HT-29 (cell line): ENCODE data around the gene YPEL2. TPM values are rescaled to one million over a fixed set of nuclear protein-coding genes. Genes with fewer than 3 reads are reported as not detected.
"Not testable (repeated sequence)": the region's sequence is repeated elsewhere in the genome, so short reads cannot be mapped to it uniquely, and the experiment has no call there.

Source experiments
- DNase-seq: peaks from one replicate; pipeline ENCODE4 v3.0.0-alpha.2; 2015; ENCODE audit warnings: low spot score
- total RNA-seq: library from RNA; depleted of rRNA; stranded (reverse); fragments of >200 nt; shearing (Covaris generic); gene quantifications from 2 replicates; pipeline ENCODE4 v1.2.3, GENCODE V29; 2014

The YPEL2 gene
- total RNA-seq, 1 experiment from 2014 or later = 13.4 TPM

- DNase-seq = no peak
Measured at GRCh38 chr17:59375857-59376256, 44.4 kb downstream of the YPEL2 start.

DNA sequence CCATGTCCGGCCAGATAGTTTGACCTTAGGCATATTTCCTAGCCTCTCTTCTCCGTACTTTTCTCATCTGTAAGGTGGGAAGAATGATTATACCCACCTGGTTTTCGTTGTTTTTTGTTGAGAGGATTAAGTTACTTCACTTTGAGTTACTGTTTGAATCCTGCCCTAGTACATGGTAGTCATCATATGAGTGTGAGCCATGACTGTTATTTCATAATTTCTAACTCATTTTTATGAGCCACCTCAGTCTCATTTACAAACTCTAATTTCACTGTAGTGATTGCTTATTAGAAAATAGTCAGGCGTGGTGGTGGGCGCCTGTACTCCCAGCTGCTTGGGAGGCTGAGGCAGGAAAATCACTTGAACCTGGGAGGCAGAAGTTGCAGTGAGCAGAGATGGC is 45.1 kb downstream of the YPEL2 start:
- DNase-seq = no peak

GRCh38 chr17:59377410-59377809 is 46.0 kb downstream of the YPEL2 start:
- no peak for DNase-seq

GRCh38 chr17:59378675-59379074 is 47.2 kb downstream of the YPEL2 start:
- DNase-seq = peak; percentile 75

DNA sequence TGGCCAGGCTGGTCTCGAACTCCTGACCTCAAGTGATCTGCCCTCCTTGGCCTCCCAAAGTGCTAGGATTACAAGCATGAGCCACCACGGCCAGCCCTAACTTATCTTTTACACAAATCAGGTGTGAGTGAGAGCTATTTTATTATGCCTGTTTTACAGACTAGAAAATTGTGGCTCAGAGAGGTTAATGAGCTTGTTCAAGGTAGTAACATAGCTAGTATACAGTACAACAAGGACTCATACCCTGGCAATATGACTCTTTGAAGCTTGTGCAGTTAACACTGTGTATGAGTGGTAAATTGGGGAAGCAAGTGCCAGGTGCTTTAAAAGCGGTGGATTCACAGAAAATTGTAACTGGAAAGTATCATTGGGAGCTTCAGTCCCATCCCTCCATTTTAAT is 49.0 kb downstream of the YPEL2 start:
- no peak for DNase-seq

- peak; percentile 91 for DNase-seq
Measured at GRCh38 chr17:59381716-59382570, 50.5 kb downstream of the YPEL2 start.

DNA sequence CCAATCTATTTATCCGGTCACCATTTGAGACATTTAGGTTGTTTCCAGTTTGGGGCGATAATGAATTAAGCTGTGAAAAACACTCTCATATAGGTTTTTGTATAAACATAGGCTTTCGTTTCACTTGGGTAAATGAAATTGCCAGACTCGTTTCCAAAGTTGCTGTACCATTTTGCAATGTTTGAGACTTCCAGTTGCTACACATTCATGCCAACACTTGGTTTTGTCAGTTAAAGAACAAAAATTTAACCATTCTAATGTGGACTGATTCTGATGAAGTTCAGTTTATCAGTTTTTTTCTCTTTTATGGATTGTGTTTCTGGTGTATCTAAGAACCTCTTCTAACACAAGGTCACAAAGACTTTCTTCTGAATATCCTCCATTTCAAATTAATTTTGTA is 52.4 kb downstream of the YPEL2 start:
- DNase-seq = no peak

GRCh38 chr17:59387351-59388068 is 56.1 kb downstream of the YPEL2 start:
- DNase-seq = no peak

GRCh38 chr17:59388069-59388556 is 56.7 kb downstream of the YPEL2 start:
- no peak for DNase-seq

GRCh38 chr17:59389066-59389465 is 57.6 kb downstream of the YPEL2 start:
- DNase-seq = no peak

DNA sequence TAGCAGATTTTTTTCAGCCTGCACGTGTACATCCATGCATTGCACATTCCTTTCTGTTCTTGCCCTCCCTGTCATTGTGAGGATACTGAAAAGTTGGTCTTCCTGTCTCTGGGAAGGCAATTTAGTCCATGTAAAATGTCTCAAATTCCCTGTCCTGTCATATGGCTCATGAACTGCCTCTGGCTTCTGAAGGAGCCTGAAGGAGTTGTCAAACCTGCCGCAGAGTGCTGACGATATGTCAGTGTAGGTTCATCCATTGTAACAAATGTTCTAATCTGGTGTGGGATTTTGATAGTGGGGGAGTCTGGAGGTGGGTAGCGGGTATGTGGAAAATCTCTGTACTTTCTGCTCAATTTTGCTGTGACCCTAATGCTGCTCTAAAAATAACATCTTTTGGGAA is 59.6 kb downstream of the YPEL2 start:
- no peak for DNase-seq

DNA sequence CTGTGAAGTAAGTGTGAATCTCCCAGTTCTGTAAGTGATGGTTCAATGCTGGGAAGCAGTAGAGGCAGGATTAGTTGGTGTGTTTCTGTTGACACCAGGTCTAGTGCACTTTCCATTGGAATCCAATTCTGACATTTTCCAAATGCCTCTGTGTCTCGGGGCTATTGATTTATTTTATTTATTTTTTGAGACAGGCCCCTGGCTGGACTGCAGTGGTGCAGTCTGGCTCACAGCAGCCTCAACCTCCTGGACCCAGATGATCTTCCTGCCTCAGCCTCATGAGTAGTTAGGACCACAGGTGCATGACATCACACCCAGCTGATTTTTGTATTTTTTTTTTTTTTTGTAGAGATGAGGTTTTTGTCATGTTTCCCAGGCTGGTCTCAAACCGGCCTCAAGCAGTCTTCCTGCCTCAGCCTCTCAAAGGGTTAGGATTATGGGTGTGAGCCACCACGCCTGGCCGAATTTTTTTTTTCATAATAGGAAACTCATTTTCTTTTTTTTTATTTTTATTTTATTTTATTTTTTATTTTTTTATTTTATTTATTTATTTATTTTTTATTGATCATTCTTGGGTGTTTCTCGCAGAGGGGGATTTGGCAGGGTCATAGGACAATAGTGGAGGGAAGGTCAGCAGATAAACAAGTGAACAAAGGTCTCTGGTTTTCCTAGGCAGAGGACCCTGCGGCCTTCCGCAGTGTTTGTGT is 61.7 kb downstream of the YPEL2 start:
- no peak for DNase-seq

DNA sequence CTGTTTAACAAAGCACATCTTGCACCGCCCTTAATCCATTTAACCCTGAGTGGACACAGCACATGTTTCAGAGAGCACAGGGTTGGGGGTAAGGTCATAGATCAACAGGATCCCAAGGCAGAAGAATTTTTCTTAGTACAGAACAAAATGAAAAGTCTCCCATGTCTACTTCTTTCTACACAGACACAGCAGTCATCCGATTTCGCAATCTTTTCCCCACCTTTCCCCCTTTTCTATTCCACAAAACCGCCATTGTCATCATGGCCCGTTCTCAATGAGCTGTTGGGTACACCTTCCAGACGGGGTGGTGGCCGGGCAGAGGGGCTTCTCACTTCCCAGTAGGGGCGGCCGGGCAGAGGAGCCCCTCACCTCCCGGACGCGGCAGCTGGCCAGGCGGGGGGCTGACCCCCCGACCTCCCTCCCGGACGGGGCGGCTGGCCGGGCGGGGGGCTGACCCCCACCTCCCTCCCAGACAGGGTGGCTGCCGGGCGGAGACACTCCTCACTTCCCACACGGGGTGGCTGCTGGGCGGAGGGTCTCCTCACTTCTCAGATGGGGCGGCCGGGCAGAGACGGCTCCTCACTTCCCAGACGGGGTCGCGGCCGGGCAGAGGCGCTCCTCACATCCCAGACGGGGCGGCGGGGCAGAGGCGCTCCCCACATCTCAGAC is 62.4 kb downstream of the YPEL2 start:
- DNase-seq = not testable (repeated sequence)

DNA sequence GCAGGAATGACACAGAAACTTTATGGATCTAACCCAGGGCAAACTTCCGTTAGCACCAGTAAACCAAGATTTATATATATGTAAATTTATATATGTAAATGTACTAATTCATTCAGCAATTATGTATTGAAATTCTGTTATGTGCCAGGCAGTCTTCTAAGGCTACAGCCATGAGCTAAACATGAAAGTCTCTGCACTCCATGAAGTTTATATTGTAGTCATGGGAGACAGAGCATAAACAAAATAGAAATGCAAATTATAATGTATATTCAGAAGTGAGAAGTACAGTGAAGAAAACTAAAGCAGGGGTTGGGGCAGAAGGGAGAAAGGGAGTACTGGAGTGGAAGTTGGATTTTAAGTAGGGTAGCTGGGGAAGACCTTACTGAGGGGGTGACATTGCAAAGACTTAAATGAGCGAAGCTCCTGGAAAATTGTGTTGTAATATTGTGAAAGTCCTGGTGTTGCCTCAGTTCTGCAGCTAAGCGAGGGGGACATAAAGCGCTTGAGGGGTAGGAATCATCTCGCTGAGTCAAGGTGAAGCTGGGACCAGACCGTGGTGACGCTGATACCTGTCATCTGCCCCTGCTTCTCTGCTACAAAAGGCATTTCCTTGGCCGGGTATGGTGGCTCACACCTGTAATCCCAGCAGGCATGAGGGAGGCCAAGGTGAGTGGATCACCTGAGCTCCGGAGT is 64.8 kb downstream of the YPEL2 start:
- no peak for DNase-seq

DNA sequence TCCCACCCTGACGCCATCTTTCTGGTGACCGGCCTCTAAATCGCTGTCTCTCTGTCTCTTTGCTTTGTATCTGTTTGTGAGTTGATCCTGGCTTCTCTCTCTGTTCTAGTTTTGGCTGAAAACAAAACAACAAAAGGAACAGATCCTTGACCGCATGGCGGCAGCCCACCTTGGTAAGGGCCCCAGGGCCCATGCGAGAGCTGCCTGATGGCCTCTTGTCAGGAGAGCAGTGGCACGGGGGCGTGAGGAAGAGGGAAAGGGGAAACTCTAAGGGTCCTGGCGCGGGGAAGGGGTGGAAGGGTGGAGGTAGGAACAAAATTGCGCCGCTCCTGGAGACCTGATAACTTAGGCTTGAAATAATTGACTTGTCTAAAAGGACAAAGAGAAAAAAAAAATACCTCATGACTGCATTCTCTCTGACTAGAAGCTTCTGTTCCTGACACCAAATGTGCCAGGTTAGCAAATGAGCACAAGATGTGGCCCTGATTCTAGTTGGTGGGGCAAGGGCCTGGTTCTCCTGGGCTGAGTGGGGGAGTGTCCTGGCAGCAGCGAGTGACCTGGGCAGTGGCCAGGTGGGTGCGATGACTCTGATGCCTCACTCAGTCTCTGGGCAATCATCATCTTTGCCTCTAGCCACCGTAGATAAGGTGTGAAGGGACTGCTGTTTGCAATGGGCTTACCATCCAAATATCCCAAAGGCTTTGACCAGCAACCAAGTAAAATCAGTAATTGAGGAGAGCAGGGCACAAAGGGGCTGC is 66.0 kb downstream of the YPEL2 start:
- DNase-seq = no peak

DNA sequence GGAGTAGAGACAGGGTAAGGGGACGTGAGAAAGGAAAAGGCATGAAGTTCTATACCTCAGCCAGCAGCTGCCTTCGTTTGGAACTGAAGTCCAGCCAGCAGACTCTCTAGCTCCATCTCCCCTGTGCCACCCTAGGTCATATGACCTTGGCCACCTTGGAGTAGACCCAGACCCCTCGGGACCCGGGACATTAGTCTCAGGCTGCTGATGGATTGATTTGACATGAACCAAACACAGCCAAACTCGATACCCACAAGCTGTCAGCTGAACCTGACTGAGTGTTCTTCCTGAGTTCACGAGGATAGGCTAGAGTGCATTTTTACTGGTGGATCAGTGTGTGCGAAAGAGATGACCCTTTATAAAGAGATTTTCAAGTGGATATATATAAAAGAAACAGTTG is 68.5 kb downstream of the YPEL2 start:
- DNase-seq = no peak

- DNase-seq = no peak
Measured at GRCh38 chr17:59400858-59401257, 69.4 kb downstream of the YPEL2 start.

GRCh38 chr17:59401274-59401673 is 69.8 kb downstream of the YPEL2 start:
- no peak for DNase-seq

DNA sequence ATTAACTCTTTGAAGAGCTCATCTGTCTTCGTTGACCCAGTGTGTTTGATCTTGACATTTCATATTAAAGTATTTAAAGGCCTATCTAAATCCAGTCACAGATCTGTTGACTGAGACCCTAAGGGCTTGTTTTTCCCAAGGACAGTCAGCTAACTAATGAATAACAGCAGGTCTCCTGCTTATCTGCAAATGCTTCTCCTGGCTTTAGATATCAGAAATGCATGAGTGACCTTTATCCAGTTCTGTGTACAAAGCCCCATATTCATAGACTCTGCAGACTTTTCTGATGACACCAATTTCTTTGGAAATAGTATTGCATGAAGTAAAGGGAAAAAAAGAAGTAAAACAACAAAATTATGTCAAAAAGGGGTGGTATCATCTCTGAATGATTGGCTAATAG is 70.3 kb downstream of the YPEL2 start:
- no peak for DNase-seq

DNA sequence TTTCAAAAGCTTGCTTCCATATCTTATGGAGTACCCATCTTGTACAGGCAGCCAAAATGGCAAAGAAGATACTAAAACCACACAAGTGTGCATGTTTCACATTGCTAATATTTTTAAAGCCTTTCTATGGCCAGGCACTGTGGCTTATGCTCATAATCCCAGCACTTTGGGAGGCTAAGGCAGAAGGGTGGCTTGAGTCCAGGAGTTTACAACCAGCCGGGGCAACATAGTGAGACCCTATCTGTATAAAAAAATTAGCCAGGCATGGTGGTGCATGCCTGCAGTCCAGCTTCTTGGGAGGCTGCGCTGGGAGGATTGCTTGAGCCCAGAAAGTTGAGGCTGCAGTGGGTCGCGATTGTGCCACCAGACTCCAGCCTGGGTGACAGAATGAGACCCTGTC is 71.3 kb downstream of the YPEL2 start:
- DNase-seq = no peak
